ENCODE data around the gene TLR6. TPM values are rescaled to one million over a fixed set of nuclear protein-coding genes. Genes with fewer than 3 reads are reported as not detected.

The TLR6 gene
- total RNA-seq, 1 experiment from 2014 or later, result not detected

GRCh38 chr4:38823766-38824165, 32.9 kb downstream of the TLR6 start:
- Mint-ChIP-seq H3K4me3 (ENCODE audit: unreplicated experiment) (no peak overlapping the region), H3K4me1 (ENCODE audit: low read depth, unreplicated experiment) (no peaks in the 10 kb centered on the region), H3K27ac (ENCODE audit: unreplicated experiment) (no peak overlapping the region), H3K9me3 (ENCODE audit: unreplicated experiment) (no peaks in the 10 kb centered on the region), H3K36me3 (ENCODE audit: insufficient read depth, unreplicated experiment) (no peaks in the 10 kb centered on the region), H3K27me3 (ENCODE audit: insufficient read depth, unreplicated experiment) (peaks cover 7% of the 10 kb centered on the region)
- H3K4me3 ChIP-seq (ENCODE audit: low read depth, low read length), result no peak overlapping the region
- BruUV-seq (replicated peaks), result no TSS peak
- no peak for TF ChIP-seq CTCF (IDR thresholded peaks at IDR 0.05; ENCODE audit: insufficient read depth in 1 of 2, low read depth in 1 of 2, low read length in 1 of 2, severe bottlenecking in 1 of 2, unreplicated experiment in 1 of 2)
- no peaks in the 10 kb centered on the region for H3K9me3 ChIP-seq
- intact Hi-C loops (cut with micrococcal nuclease; ENCODE audit: unreplicated experiment), result no loop called here
- H3K4me1 ChIP-seq, result no peaks in the 10 kb centered on the region
- CTCF ChIA-PET, result no interaction called here
- no peaks in the 10 kb centered on the region for H3K27me3 ChIP-seq (replicated peaks; ENCODE audit: control insufficient read depth, insufficient read depth, low read length)
- no peak for DNase-seq
- POLR2A ChIA-PET, result no interaction called here
- no peaks in the 10 kb centered on the region for H3K36me3 ChIP-seq (ENCODE audit: control insufficient read depth, insufficient read depth, low read length)

- peaks cover 7% of the 10 kb centered on the region for H3K27me3 Mint-ChIP-seq (ENCODE audit: insufficient read depth, unreplicated experiment)
- no peaks in the 10 kb centered on the region for H3K27me3 ChIP-seq (replicated peaks; ENCODE audit: control insufficient read depth, insufficient read depth, low read length)
- no peak overlapping the region for H3K4me3 ChIP-seq (ENCODE audit: low read depth, low read length)
- no peaks in the 10 kb centered on the region for H3K4me1 ChIP-seq
- no peaks in the 10 kb centered on the region for H3K9me3 Mint-ChIP-seq (ENCODE audit: unreplicated experiment)
- no peaks in the 10 kb centered on the region for H3K4me1 Mint-ChIP-seq (ENCODE audit: low read depth, unreplicated experiment)
- no peak overlapping the region for H3K27ac Mint-ChIP-seq (ENCODE audit: unreplicated experiment)
- no peaks in the 10 kb centered on the region for H3K36me3 Mint-ChIP-seq (ENCODE audit: insufficient read depth, unreplicated experiment)
- DNase-seq, result no peak
- TF ChIP-seq CTCF (IDR thresholded peaks at IDR 0.05; ENCODE audit: insufficient read depth in 1 of 2, low read depth in 1 of 2, low read length in 1 of 2, severe bottlenecking in 1 of 2, unreplicated experiment in 1 of 2), result no peak
- intact Hi-C loops (cut with micrococcal nuclease; ENCODE audit: unreplicated experiment), result no loop called here
- ChIA-PET CTCF (no interaction called here), POLR2A (no interaction called here)
- no peaks in the 10 kb centered on the region for H3K36me3 ChIP-seq (ENCODE audit: control insufficient read depth, insufficient read depth, low read length)
- H3K9me3 ChIP-seq, result no peaks in the 10 kb centered on the region
- no peak overlapping the region for H3K4me3 Mint-ChIP-seq (ENCODE audit: unreplicated experiment)
- BruUV-seq (replicated peaks), result no TSS peak
Measured at GRCh38 chr4:38822748-38823303, 33.8 kb downstream of the TLR6 start.

GRCh38 chr4:38821739-38822138, 34.9 kb downstream of the TLR6 start:
- CTCF ChIA-PET, result no interaction called here
- BruUV-seq (replicated peaks), result no TSS peak
- no peaks in the 10 kb centered on the region for H3K4me1 ChIP-seq
- no peak overlapping the region for H3K27ac Mint-ChIP-seq (ENCODE audit: unreplicated experiment)
- POLR2A ChIA-PET, result no interaction called here
- no peaks in the 10 kb centered on the region for H3K27me3 ChIP-seq (replicated peaks; ENCODE audit: control insufficient read depth, insufficient read depth, low read length)
- H3K27me3 Mint-ChIP-seq (ENCODE audit: insufficient read depth, unreplicated experiment), result peaks cover 7% of the 10 kb centered on the region
- no peaks in the 10 kb centered on the region for H3K9me3 Mint-ChIP-seq (ENCODE audit: unreplicated experiment)
- no peaks in the 10 kb centered on the region for H3K9me3 ChIP-seq
- H3K4me3 ChIP-seq (ENCODE audit: low read depth, low read length), result no peak overlapping the region
- no peaks in the 10 kb centered on the region for H3K36me3 ChIP-seq (ENCODE audit: control insufficient read depth, insufficient read depth, low read length)
- no peak for TF ChIP-seq CTCF (IDR thresholded peaks at IDR 0.05; ENCODE audit: insufficient read depth in 1 of 2, low read depth in 1 of 2, low read length in 1 of 2, severe bottlenecking in 1 of 2, unreplicated experiment in 1 of 2)
- intact Hi-C loops (cut with micrococcal nuclease; ENCODE audit: unreplicated experiment), result no loop called here
- H3K4me1 Mint-ChIP-seq (ENCODE audit: low read depth, unreplicated experiment), result no peaks in the 10 kb centered on the region
- DNase-seq, result no peak
- no peak overlapping the region for H3K4me3 Mint-ChIP-seq (ENCODE audit: unreplicated experiment)
- H3K36me3 Mint-ChIP-seq (ENCODE audit: insufficient read depth, unreplicated experiment), result no peaks in the 10 kb centered on the region

All from Caco-2 (cell line).